KMS-11 (cell line): ENCODE data around the gene KMT2C.
"Not testable (repeated sequence)": the region's sequence is repeated elsewhere in the genome, so short reads cannot be mapped to it uniquely, and the experiment has no call there.

ENCODE experiments used
- H2AFZ ChIP-seq: fragments of 200-600 bp; sonication (generic); 2 replicates; pipeline ENCODE4 v1.6.1; 2016; ENCODE audit warnings: antibody characterized with exemption, mixed run types, low read depth
- H3K27ac ChIP-seq: fragments of 200-600 bp; sonication (generic); 2 replicates; pipeline ENCODE4 v1.6.1; 2016; ENCODE audit warnings: mild to moderate bottlenecking, mixed run types
- H3K27me3 ChIP-seq: fragments of 200-600 bp; sonication (generic); 2 replicates; pipeline ENCODE4 v1.6.1; 2017; ENCODE audit warnings: mild to moderate bottlenecking, low read depth, mixed run types, moderate library complexity; ENCODE audit not compliant: insufficient read depth
- H3K36me3 ChIP-seq: fragments of 200-600 bp; sonication (generic); 2 replicates; pipeline ENCODE4 v1.6.1; 2017; ENCODE audit warnings: mild to moderate bottlenecking, mixed run types; ENCODE audit not compliant: insufficient read depth
- H3K4me1 ChIP-seq: fragments of 200-600 bp; sonication (generic); 2 replicates; pipeline ENCODE4 v1.6.1; 2016; ENCODE audit warnings: mild to moderate bottlenecking, low read depth, mixed run types; ENCODE audit not compliant: poor library complexity, severe bottlenecking
- H3K4me2 ChIP-seq: fragments of 200-600 bp; sonication (generic); 2 replicates; pipeline ENCODE4 v1.7.0; 2016; ENCODE audit warnings: mild to moderate bottlenecking, mixed run types
- H3K4me3 ChIP-seq: fragments of 200-600 bp; sonication (generic); IDR thresholded peaks from 2 replicates; pipeline ENCODE4 v1.6.1; 2017; ENCODE audit warnings: low read depth, low read length, mixed read lengths; ENCODE audit not compliant: insufficient read depth
- H3K79me2 ChIP-seq: fragments of 200-600 bp; sonication (generic); 2 replicates; pipeline ENCODE4 v1.6.1; 2016; ENCODE audit warnings: low read depth, mixed run types; ENCODE audit not compliant: insufficient read depth
- H3K9ac ChIP-seq: fragments of 200-600 bp; sonication (generic); 2 replicates; pipeline ENCODE4 v1.6.1; 2016; ENCODE audit warnings: mild to moderate bottlenecking, mixed run types
- H4K20me1 ChIP-seq: fragments of 200-600 bp; sonication (generic); 2 replicates; pipeline ENCODE4 v1.6.1; 2016; ENCODE audit warnings: mild to moderate bottlenecking, mixed run types; ENCODE audit not compliant: insufficient read depth
- CTCF ChIP-seq: fragments of 200-600 bp; sonication (generic); conservative IDR thresholded peaks from 2 replicates; pipeline ENCODE4 v1.6.1; 2017; ENCODE audit warnings: low read depth, mild to moderate bottlenecking, antibody characterized with exemption, low read length, moderate library complexity, mixed read lengths

Gene KMT2C

GRCh38 chr7:152292897-152293296 is 142.9 kb downstream of the KMT2C start:
- Histone ChIP-seq H3K79me2 (0 out of 2 replicates have a peak, but pooled peaks cover 5% of the 10 kb centered on the region), H3K4me3 (no peak overlapping the region), H3K9ac (no peak overlapping the region), H2AFZ (no peak overlapping the region), H3K27me3 (no peaks in the 10 kb centered on the region), H3K4me2 (no peak overlapping the region), H4K20me1 (no peaks in the 10 kb centered on the region), H3K36me3 (no peaks in the 10 kb centered on the region), H3K4me1 (no peaks in the 10 kb centered on the region), H3K27ac (no peak overlapping the region)
- no peak for TF ChIP-seq CTCF

- H4K20me1 ChIP-seq, H3K9ac ChIP-seq, H2AFZ ChIP-seq, H3K4me2 ChIP-seq, H3K36me3 ChIP-seq, H3K27me3 ChIP-seq, H3K79me2 ChIP-seq, H3K4me1 ChIP-seq, H3K4me3 ChIP-seq, H3K27ac ChIP-seq: not testable (repeated sequence)
Observed at GRCh38 chr7:152286972-152287371, 148.8 kb downstream of the KMT2C start.

GRCh38 chr7:152286219-152286618 is 149.6 kb downstream of the KMT2C start:
- not testable (repeated sequence) for H2AFZ ChIP-seq, H3K27me3 ChIP-seq, H3K4me1 ChIP-seq, H3K79me2 ChIP-seq, H3K9ac ChIP-seq, H3K4me2 ChIP-seq, H3K4me3 ChIP-seq, H4K20me1 ChIP-seq, H3K27ac ChIP-seq, H3K36me3 ChIP-seq

- H2AFZ ChIP-seq, H3K4me1 ChIP-seq, H3K27ac ChIP-seq, H3K4me2 ChIP-seq, H3K79me2 ChIP-seq, H3K27me3 ChIP-seq, H3K4me3 ChIP-seq, H3K9ac ChIP-seq, H4K20me1 ChIP-seq, H3K36me3 ChIP-seq: not testable (repeated sequence)
Observed at GRCh38 chr7:152284998-152285397, 150.8 kb downstream of the KMT2C start.

- H2AFZ ChIP-seq, H3K4me2 ChIP-seq, H3K27ac ChIP-seq, H3K4me3 ChIP-seq, H3K4me1 ChIP-seq, H4K20me1 ChIP-seq, H3K27me3 ChIP-seq, H3K36me3 ChIP-seq, H3K9ac ChIP-seq: not testable (repeated sequence)
- peaks cover 11% of the 10 kb centered on the region for H3K79me2 ChIP-seq
Observed at GRCh38 chr7:152277687-152278086, 158.1 kb downstream of the KMT2C start.

- not testable (repeated sequence) for H3K9ac ChIP-seq, H3K79me2 ChIP-seq, H4K20me1 ChIP-seq, H3K27ac ChIP-seq, H2AFZ ChIP-seq, H3K27me3 ChIP-seq, H3K4me2 ChIP-seq, H3K36me3 ChIP-seq, H3K4me1 ChIP-seq, H3K4me3 ChIP-seq
Observed at GRCh38 chr7:152270427-152270826, 165.4 kb downstream of the KMT2C start.

- H3K27me3 ChIP-seq, H3K9ac ChIP-seq, H3K36me3 ChIP-seq: not testable (repeated sequence)
Observed at GRCh38 chr7:152266859-152267258, 168.9 kb downstream of the KMT2C start.

GRCh38 chr7:152264915-152265314 is 170.9 kb downstream of the KMT2C start:
- not testable (repeated sequence) for H3K36me3 ChIP-seq

More at GRCh38 chr7:152266859-152267258, 168.9 kb downstream of the KMT2C start:
- not testable (repeated sequence) for H3K27ac ChIP-seq, H2AFZ ChIP-seq, H3K4me3 ChIP-seq, H3K4me2 ChIP-seq, H3K4me1 ChIP-seq, H3K79me2 ChIP-seq, H4K20me1 ChIP-seq

GRCh38 chr7:152262146-152262545 is 173.7 kb downstream of the KMT2C start:
- H3K4me3 ChIP-seq, H3K36me3 ChIP-seq, H3K27me3 ChIP-seq, H3K27ac ChIP-seq, H3K79me2 ChIP-seq, H3K4me1 ChIP-seq, H4K20me1 ChIP-seq, H3K9ac ChIP-seq, H3K4me2 ChIP-seq, H2AFZ ChIP-seq: not testable (repeated sequence)

More at GRCh38 chr7:152264915-152265314, 170.9 kb downstream of the KMT2C start:
- H3K4me2 ChIP-seq, H4K20me1 ChIP-seq, H3K4me1 ChIP-seq, H3K4me3 ChIP-seq, H3K27me3 ChIP-seq, H3K79me2 ChIP-seq, H3K9ac ChIP-seq, H2AFZ ChIP-seq, H3K27ac ChIP-seq: not testable (repeated sequence)

- H3K9ac ChIP-seq, H3K4me1 ChIP-seq, H3K4me2 ChIP-seq, H3K27ac ChIP-seq, H3K4me3 ChIP-seq, H3K36me3 ChIP-seq, H3K79me2 ChIP-seq, H2AFZ ChIP-seq, H4K20me1 ChIP-seq, H3K27me3 ChIP-seq: not testable (repeated sequence)
Observed at GRCh38 chr7:152259645-152260044, 176.2 kb downstream of the KMT2C start.
